HG03139 (cell line): ENCODE data around the gene HNRNPCL4.
"Not testable (repeated sequence)": the region's sequence is repeated elsewhere in the genome, so short reads cannot be mapped to it uniquely, and the experiment has no call there.

Source experiments
- ATAC-seq: cut with Tn5 transposase; IDR thresholded peaks from one replicate; pipeline ENCODE4 v1.9.1; 2021; ENCODE audit not compliant: unreplicated experiment

Gene HNRNPCL4

DNA sequence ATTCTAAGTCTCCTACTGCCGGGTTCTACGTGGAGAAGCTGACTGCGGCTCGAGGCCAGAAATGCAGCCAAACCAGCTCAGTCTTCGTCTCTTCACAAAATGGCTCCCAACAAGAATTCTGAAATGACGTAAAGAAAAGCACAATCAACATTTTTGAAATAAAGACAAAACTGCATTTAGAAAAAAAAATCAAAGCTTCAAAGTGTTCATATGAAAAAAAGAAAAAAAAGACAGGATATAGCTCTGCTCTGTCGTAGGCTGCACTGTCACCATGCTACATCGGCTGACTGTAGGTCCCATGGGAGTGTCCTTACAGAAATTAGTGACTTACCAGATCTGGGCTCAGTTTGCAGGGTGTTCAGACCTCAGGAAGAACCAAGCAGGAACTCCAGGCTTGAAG, at the start of gene HNRNPCL4:
Gene HNRNPCL4, minus strand, starts transcription at position 101 of the 400 bp plus-strand sequence. CDS start 164 bp downstream, outside the sequence.
- not testable (repeated sequence) for ATAC-seq

DNA sequence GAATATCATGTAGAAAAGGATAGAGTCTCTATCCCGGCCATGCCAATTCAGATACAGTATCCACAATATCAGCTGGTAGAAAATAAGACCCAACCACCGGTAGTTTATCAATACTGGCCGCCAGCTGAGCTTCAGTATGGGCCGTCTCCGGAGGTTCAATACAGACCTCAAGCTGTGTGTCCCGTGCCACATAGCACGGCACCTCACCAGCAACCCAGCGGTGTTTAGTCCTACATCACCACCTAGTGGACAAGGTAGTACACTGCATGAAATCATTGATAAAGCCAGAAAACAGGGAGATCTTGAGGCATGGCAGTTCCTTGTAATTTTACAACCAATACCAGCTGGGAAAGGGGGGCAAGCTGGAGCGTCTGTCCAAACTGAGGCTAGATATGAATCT, 43.3 kb upstream of the HNRNPCL4 start:
- not testable (repeated sequence) for ATAC-seq

DNA sequence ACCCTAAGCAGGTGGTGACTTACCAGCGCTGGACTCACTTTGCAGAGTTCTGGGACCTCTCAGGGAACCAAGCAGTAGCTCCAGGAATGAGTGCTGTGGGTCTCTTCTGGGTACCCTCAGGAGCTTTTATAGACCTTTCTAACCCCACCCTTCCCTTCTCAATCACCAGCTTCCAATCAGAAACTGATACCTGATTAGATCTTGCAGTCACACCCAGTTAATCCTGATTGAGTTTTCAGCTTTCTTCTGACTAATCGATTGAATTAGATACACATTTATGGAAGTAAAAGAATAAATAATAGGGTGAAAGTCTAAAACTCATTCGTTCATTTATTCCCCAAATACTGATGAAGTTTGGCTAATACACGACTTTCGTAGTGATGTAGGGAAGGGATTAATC, 35.9 kb upstream of the HNRNPCL4 start, which contains the start of gene PRAMEF13:
Gene PRAMEF13, minus strand, starts transcription at position 101 of the 400 bp plus-strand sequence. CDS start 1,820 bp downstream, outside the sequence.
- not testable (repeated sequence) for ATAC-seq

DNA sequence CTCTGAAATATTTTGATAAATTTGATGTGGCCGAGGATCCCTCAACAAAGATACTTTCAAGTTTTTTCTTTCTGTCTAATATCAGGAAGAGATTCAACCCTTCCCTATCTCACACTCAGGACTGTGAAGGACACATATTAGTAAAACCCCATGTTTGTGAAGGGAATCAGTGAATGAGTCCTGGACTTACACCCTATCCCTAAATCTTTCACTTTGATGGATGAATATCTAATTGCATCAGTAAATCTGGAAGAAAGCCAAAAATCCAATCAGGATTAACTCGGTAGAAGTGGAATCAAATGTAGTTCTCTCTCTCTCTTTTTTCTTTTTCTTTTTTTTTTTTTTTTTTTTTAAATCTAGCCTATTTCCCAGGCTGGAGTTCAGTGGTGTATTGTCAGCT, 6.1 kb upstream of the HNRNPCL4 start, which contains the start of gene PRAMEF9:
Gene PRAMEF9, plus strand, starts transcription at position 301 of the 400 bp plus-strand sequence. CDS start 3,433 bp downstream, outside the sequence.
- not testable (repeated sequence) for ATAC-seq

DNA sequence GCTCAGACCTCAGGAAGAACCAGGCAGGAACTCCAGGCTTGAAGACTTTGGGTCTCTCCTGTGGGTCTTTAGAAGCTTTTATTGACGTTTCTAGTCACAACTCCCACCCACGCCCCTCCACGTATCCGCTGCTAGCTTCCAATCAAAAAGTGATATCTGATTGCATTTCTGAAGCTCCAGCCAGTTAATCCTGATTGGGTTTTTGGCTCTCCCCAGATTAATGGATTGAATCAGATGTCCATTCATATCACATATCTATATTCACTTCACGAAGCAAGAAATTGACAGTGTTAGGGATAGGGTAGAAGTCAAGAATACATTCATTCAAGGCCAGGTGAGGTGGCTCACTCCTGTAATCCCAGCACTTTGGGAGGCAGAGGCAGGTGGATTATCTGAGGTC, 9.5 kb downstream of the HNRNPCL4 start, which contains the start of gene PRAMEF26:
Gene PRAMEF26, minus strand, starts transcription at position 101 of the 400 bp plus-strand sequence. CDS start 2,914 bp downstream, outside the sequence.
- ATAC-seq: not testable (repeated sequence)

DNA sequence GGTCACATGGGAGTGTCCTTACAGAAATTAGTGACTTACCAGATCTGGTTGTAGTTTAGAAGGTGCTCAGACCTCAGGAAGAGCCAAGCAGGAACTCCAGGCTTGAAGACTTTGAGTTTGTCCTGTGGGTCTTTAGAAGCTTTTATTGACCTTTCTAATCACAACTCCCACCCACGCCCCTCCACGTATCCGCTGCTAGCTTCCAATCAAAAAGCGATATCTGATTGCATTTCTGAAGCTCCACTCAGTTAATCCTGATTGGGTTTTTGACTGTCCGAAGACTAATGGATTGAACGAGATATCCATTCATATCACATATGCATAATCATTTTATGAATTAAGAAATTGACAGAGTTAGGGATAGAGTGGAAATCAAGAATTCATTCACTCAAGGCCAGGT, 48.7 kb downstream of the HNRNPCL4 start, which contains the start of gene HNRNPCL2:
Gene HNRNPCL2, minus strand, starts transcription at position 101 of the 400 bp plus-strand sequence. CDS start 454 bp downstream, outside the sequence.
- not testable (repeated sequence) for ATAC-seq
